HK-2 (cell line): ENCODE data around the gene ATP12A.

Experiments used
- DNase-seq: peaks from one replicate; pipeline ENCODE4 v3.0.0-alpha.2; 2018; ENCODE audit not compliant: unreplicated experiment

ATP12A gene

GRCh38 chr13:24663089-24663395 is 17.2 kb upstream of the ATP12A start:
- DNase-seq: no peak

- DNase-seq: no peak
These were observed 16.6 kb upstream of the ATP12A start for GRCh38 chr13:24663586-24663985.

- DNase-seq: no peak
These were observed 15.3 kb upstream of the ATP12A start for GRCh38 chr13:24664726-24665409.

- DNase-seq: no peak
These were observed 11.7 kb upstream of the ATP12A start for GRCh38 chr13:24668511-24668910.

GRCh38 chr13:24668955-24669582 is 11.1 kb upstream of the ATP12A start:
- DNase-seq: no peak

- DNase-seq: no peak
These were observed 10.0 kb upstream of the ATP12A start for GRCh38 chr13:24670174-24670573.

- no peak for DNase-seq
These were observed 9.2 kb upstream of the ATP12A start for GRCh38 chr13:24670961-24671381.

- peak; percentile 39 for DNase-seq
These were observed 8.7 kb upstream of the ATP12A start for GRCh38 chr13:24671386-24672113.

- no peak for DNase-seq
These were observed 7.8 kb upstream of the ATP12A start for GRCh38 chr13:24672141-24673132.

- DNase-seq: no peak
These were observed 4.2 kb upstream of the ATP12A start for GRCh38 chr13:24675806-24676570.

GRCh38 chr13:24678151-24678550 is 2.1 kb upstream of the ATP12A start:
- DNase-seq: no peak

GRCh38 chr13:24679686-24680085 is 522 bp upstream of the ATP12A start:
- DNase-seq: no peak

- no peak for DNase-seq
These were observed 855 bp downstream of the ATP12A start for GRCh38 chr13:24680921-24681604.

- DNase-seq: no peak
These were observed 1.7 kb downstream of the ATP12A start for GRCh38 chr13:24681930-24682329.

GRCh38 chr13:24682353-24682752 is 2.1 kb downstream of the ATP12A start:
- DNase-seq: no peak

GRCh38 chr13:24683351-24683750 is 3.1 kb downstream of the ATP12A start:
- no peak for DNase-seq

- DNase-seq: peak; percentile 50
These were observed 3.8 kb downstream of the ATP12A start for GRCh38 chr13:24683838-24684599.

- DNase-seq: no peak
These were observed 4.4 kb downstream of the ATP12A start for GRCh38 chr13:24684600-24684998.

GRCh38 chr13:24685314-24685713 is 5.1 kb downstream of the ATP12A start:
- no peak for DNase-seq

- no peak for DNase-seq
These were observed 7.4 kb downstream of the ATP12A start for GRCh38 chr13:24687611-24688010.
